ENCODE measurements around the gene LCN6.
A peak's percentile ranks its signal among the peaks of the same experiment; 100 is the strongest.

The LCN6 gene

DNA sequence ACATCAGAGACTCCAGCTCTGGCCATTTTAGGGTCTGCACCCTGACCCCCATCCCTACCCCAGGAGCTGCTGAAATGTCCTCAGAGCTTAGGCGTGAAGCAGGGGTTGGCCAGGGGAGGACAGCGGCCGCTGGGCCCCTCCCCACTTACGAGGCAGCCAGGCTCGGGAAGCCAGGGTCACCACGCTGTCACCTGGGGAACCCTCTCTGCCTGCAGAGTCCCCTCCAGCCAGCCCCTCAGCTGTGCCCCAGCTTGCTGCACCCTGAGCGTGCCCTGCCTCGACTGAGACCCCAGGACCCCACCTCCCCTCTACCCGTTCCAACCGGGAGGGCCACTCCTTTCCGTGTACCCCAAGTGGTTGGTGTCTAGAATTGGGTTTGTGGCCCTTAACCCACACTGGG, 8.3 kb downstream of the LCN6 start:
- no peak for DNase-seq
- TF ChIP-seq GATA1 (IDR thresholded peaks at IDR 0.05; ENCODE audit: low read depth, low read length) (no peak), POLR2A (IDR thresholded peaks at IDR 0.05; ENCODE audit: low read length) (no peak)

DNA sequence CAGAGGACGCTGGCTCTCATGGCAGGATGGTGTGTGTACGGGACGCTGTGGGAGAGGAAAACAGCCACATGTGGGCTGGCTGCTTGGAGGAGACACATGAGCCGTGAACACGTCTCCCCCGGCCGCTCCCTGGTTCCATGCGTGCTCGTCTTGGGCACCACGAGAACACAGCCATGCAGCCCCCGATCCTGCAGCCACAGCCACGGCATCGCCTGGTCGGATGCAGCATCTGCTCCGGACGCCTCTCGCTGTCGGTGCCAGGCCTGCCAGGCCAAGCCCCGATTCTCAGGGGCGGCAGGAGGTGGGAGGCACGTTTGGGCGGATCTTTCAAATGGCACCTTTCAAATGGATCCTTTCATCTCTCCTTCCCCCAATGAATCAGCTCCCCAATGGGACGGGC, 8.8 kb downstream of the LCN6 start:
- no peak for DNase-seq
- no peak for TF ChIP-seq GATA1 (IDR thresholded peaks at IDR 0.05; ENCODE audit: low read depth, low read length)
- TF ChIP-seq POLR2A (IDR thresholded peaks at IDR 0.05; ENCODE audit: low read length), result no peak

- TF ChIP-seq POLR2A (IDR thresholded peaks at IDR 0.05; ENCODE audit: low read length) (no peak), GATA1 (IDR thresholded peaks at IDR 0.05; ENCODE audit: low read depth, low read length) (no peak)
- no peak for DNase-seq
These were observed 9.4 kb downstream of the LCN6 start for GRCh38 chr9:136738960-136739359.

GRCh38 chr9:136735812-136736480, 12.4 kb downstream of the LCN6 start:
- no peak for TF ChIP-seq GATA1 (IDR thresholded peaks at IDR 0.05; ENCODE audit: low read depth, low read length)
- TF ChIP-seq POLR2A (IDR thresholded peaks at IDR 0.05; ENCODE audit: low read length), result no peak
- DNase-seq, result no peak

GRCh38 chr9:136734837-136735496, 13.4 kb downstream of the LCN6 start:
- TF ChIP-seq GATA1 (IDR thresholded peaks at IDR 0.05; ENCODE audit: low read depth, low read length) (no peak), POLR2A (IDR thresholded peaks at IDR 0.05; ENCODE audit: low read length) (no peak)
- no peak for DNase-seq

DNA sequence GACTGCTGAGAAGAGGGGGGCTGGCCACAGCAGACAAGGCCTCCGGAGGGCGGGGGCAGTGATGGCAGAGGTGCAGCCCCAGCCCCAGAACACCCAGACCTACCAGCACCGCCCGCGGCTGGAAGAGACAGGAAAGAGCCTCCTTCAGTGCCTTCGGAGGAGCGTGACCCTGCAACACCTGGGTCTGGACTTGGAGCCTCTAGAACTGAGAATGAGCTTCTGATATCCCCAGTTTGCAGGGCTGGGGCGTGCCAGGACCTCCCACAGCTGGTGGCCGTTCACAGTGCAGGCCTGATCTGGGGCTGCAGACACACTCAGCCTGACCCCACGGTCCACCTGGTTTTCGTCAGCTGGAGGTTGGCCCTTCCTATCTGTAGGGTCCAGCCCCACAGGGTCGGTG, 14.7 kb downstream of the LCN6 start:
- TF ChIP-seq GATA1 (IDR thresholded peaks at IDR 0.05; ENCODE audit: low read depth, low read length) (no peak), POLR2A (IDR thresholded peaks at IDR 0.05; ENCODE audit: low read length) (no peak)
- DNase-seq, result no peak

DNA sequence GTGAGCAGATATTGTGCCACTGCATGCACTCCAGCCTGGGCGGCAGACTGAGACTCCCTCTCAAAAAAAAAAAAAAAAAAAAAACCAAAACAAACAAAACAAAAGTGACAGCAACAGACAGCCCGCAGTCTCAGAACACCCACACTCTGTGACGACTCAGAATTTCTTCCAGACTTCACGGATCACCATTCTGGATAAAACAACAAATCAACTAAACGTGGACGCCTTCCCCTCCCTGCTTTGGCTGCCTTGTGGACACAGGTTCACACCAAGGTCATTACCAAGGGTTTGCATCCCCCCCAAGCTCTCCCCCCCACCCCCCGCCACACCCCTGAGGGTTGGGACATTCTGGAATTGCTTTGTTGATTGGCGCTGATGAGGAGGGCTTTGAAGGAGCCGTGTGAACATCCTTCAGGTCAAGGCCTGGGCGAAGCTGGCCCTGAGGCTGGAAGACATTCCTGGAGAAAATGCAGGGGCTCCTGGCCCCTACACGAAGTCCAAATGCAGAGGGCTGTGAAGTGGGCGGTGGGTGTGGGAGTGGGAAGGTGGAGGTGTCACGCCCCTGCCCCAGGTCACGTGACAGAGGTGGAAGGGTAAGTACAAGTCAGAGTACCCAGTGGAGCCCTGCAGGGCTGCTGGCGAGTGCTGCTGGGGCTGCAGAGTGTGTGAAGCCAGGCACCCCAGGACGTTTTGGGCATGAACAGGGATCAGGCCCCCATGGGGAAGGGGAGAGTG, 15.7 kb downstream of the LCN6 start:
- DNase-seq, result no peak
- TF ChIP-seq POLR2A (IDR thresholded peaks at IDR 0.05; ENCODE audit: low read length) (no peak), GATA1 (IDR thresholded peaks at IDR 0.05; ENCODE audit: low read depth, low read length) (no peak)

GRCh38 chr9:136729926-136730325, 18.4 kb downstream of the LCN6 start:
- no peak for TF ChIP-seq POLR2A (IDR thresholded peaks at IDR 0.05; ENCODE audit: low read length)
- TF ChIP-seq GATA1 (IDR thresholded peaks at IDR 0.05; ENCODE audit: low read depth, low read length), result no peak

DNA sequence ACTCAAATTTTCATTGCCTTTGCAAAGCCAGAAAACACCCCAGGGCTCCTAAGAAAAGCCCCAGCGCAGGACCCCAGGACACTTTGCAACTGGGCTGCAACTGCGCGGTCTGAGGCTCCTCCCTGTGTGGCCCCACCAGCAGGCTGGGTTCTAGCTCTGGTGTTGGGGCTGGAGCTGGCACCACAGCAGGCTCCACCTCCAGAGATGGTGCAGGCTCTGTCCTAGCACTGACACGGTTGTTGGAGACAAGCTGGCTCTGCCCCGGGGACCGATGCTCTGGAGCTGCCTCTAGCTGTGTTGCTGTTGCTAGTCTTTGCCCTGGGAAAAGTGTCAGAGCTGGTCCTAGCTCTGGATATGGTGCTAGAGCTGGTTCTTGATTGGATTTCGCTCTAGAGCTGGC, 19.2 kb downstream of the LCN6 start:
- DNase-seq, result peak; percentile 59 to 61
- TF ChIP-seq POLR2A (IDR thresholded peaks at IDR 0.05; ENCODE audit: low read length) (no peak), GATA1 (IDR thresholded peaks at IDR 0.05; ENCODE audit: low read depth, low read length) (no peak)

More at GRCh38 chr9:136729926-136730325, 18.4 kb downstream of the LCN6 start:
- DNase-seq, result no peak

DNA sequence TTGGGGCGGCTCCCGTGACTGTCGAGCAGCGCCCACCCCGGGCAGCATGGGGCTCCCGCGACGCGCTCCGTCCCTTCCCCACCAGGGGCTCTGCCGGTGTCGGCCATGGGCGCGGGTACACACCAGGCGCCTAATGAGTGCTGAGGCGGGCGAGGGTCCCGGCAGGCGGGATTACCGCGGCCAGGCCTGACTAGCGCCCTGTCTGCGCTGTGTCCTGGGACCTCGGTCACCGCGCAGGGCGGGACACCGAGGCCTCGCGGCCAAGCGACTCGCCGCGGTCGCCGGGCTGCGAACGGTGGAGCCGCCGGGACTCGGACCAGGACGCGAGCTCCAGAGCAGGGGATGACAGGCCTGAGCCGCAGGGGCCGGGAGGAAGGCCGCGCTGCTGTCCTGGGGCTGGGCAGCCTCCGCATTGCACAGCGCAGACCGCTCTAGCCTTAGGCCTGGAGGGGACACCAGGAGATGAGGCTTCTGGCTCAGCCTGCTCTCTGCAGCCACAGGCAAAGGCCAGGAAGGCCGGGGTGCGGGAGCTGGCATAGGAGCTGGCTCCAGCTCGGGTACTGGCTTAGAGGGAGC, 19.7 kb downstream of the LCN6 start:
- peak; percentile 59 to 61 for DNase-seq
- TF ChIP-seq GATA1 (IDR thresholded peaks at IDR 0.05; ENCODE audit: low read depth, low read length) (no peak), POLR2A (IDR thresholded peaks at IDR 0.05; ENCODE audit: low read length) (no peak)

DNA sequence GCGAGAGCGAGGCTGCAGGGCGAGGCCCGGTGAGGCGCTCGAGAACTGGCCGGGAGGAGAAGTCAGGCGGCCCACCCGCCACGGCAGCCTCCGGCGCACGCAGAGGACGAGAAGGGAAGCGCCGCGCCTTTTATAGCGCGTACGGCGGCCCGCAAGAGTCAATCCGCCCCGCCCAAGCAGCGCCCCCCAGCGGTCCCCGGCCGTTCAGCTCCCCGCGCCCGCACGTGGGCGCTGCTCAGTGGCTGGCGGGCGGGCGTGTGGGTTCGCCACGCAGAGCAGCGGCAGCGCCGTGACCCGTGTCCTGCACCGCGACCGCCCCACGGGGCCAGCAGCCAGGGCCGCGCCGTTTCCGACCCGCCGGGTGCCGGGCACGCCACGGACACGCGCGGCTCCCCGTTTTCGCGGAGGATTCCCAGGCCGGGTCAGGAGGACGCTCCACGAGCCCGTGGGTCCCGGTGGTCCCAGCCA, 20.2 kb downstream of the LCN6 start:
- TF ChIP-seq GATA1 (IDR thresholded peaks at IDR 0.05; ENCODE audit: low read depth, low read length) (no peak), POLR2A (IDR thresholded peaks at IDR 0.05; ENCODE audit: low read length) (peak; percentile 99)
- DNase-seq, result peak; percentile 95 to 97

DNA sequence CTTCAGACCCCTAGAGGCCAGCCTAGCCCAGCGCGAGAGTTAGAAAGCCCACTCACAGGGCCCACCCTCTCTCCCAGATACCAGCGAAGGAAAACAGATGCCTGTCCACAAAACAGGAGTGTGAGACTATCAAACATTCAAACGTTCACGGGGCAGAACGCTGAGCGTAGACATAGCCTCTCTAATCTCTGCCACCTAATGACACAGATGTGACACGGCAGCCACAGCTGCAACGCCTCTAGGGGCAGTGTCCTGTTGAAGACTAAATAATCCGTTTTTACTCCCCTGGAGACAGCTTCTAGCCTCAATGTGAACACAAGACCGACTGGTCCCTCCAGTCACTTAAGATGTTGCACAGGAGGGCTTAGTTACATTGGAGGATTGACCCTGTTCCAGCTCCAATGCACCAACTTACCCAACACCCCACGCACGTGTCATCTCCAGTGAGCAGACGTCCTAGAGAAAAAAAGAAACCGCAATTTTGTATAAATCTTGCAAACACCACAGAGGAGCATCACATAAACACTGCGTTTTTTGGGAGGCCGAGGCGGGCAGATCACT, 21.6 kb downstream of the LCN6 start:
- DNase-seq, result peak; percentile 83 to 85
- TF ChIP-seq POLR2A (IDR thresholded peaks at IDR 0.05; ENCODE audit: low read length) (no peak), GATA1 (IDR thresholded peaks at IDR 0.05; ENCODE audit: low read depth, low read length) (no peak)

- no peak for DNase-seq
- TF ChIP-seq POLR2A (IDR thresholded peaks at IDR 0.05; ENCODE audit: low read length), result no peak
- TF ChIP-seq GATA1 (IDR thresholded peaks at IDR 0.05; ENCODE audit: low read depth, low read length), result no peak
These were observed 22.2 kb downstream of the LCN6 start for GRCh38 chr9:136726118-136726517.

DNA sequence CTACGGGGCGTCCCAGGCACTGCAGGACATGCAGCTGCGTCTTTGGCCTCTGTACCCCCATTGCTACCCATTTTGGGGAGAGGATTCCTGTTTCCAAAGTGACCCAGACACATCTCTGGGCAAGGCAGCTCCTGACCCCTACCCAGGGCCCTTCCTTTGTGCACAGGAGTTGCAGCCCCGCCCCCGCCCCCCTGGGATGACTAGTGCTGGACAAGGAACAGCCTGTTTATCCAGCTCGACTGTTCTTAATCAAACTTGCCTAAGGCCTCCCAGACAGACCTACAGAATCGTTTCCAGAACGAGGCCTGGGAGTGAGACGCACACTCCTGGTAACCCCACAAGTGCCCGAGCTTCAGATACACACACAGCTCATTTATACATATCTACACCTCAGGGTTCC, 22.7 kb downstream of the LCN6 start:
- TF ChIP-seq GATA1 (IDR thresholded peaks at IDR 0.05; ENCODE audit: low read depth, low read length) (no peak), POLR2A (IDR thresholded peaks at IDR 0.05; ENCODE audit: low read length) (no peak)
- peak in 1 of 2 experiments; percentile 20 for DNase-seq

All from erythroblast (primary cell).